ENCODE data around the gene ITFG2. TPM values are rescaled to one million over a fixed set of nuclear protein-coding genes. Genes with fewer than 3 reads are reported as not detected.
"Not testable (repeated sequence)": the region's sequence is repeated elsewhere in the genome, so short reads cannot be mapped to it uniquely, and the experiment has no call there.

Gene ITFG2
- total RNA-seq (2014; rRNA removed; shearing (Covaris generic)): 6.8 and 9.5 TPM in 2 replicates

DNA sequence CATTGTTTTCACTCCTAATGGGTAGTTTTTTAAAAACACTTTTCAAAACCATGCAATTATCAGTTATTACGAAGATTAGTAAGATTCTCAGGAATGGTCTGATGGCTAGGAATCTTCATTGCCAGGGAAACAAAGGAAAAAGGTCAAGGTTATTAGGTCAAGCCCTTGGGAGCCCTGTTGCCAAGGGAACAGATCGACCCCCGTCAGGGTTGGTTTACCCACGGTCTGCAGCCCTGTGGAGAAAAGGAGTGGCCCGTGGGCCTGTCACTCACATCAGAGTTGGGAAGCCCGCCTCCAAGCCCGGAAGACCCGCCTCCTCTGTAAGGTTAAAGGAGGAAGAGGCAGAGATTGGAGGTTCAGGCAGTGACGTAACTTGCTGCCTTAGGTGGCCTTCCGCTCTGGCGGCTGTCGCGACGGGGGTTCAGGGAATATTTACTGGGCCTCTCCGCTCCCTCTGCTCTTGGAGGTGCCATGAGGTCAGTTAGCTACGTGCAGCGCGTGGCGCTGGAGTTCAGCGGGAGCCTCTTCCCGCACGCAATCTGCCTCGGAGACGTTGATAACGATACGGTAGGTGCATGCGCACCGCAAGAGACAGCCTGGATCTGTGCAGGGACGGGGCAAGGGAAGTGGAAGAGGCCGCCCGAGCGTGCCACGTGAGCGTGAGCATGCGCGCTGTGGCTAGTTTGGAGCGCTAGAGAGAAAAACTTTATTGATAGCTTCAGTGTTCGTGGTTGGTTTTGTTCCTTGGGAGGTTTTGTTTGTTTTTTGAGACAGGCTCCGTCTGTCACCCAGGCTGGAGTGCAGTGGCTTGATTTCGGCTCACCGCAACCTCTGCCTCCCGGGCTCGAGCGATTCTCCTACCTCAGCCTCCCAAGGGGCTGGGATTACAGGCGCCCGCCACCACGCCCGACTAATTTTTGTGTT lies at the start of gene ITFG2:
Gene ITFG2, plus strand, starts transcription at position 379 of the 924 bp plus-strand sequence. Its CDS starts 93 bp downstream, at position 472.
- peak; percentile 99 for DNase-seq (ENCODE audit: low spot score)

DNA sequence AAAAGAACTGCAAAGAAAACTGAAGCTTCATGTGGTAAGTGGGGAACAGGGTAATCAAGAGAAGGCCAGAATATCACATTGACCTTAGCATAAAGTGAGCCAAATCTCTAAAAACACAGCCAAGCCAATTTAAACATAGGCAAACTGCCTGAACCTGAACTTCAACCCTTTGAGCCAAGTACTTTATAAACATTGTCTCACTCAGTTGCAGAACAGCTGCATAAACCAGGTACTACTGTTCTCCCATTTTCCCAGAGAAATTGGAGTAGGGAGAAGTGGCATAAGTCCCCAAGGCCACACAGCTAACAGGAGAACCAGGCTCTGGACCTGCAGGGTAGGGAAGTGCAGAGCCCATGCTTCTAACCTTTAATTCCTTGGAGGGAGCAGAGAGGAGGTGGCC lies 48.1 kb upstream of the ITFG2 start:
- no peak for DNase-seq (ENCODE audit: low spot score)

- DNase-seq (ENCODE audit: low spot score): no peak
Measured at GRCh38 chr12:2765052-2765451, 47.4 kb upstream of the ITFG2 start.

DNA sequence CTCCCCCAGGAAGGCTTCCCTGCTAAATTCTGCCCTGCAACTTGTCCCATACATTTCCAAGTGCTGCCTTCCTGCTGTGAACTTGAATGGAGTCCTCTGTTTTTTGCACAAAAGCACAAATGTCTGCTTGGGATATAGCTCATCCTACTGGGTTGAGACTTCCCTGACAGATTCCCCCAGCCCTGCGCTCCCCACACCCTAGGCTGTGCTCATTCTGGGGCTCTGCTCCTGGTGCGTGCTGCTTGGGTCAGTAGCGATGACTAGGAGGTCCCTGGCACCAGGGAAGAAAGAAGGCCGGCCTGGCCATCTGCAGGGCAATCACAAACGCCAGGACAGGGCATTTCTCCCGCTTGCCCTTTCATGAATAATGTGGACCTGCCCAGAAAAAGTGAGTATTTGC lies 46.9 kb upstream of the ITFG2 start:
- no peak for DNase-seq (ENCODE audit: low spot score)

DNA sequence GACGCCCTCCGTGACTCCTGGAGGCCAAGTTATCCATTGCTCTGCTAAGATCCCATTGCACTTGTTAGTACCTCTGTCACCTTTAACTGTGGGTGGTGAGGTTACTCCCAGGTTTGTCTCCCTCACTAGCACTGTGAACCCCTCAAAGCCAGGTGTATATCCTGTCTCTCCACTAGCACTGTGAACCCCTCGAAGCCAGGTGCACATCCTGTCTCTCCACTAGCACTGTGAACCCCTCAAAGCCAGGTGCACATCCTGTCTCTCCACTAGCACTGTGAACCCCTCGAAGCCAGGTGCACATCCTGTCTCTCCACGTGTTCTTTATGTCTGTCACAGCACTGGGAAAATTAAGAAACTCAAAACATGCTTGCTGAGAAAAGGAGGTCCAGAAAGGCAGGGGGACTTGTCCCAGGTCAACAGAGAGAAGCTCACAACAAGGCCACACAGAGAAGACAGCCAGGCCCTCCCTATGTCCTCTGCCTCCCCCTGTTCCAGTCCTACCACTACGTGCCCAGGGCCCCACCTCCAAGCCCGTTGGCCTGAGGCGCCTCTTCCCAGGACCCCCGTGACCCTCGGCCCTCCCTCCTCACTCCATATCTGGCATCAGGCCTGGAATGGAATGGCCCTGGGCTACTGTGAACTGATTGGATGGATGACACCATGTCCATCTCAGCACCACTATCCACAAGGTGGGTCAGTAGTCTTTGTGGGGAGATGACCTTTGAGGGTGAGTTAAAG lies 44.1 kb upstream of the ITFG2 start:
- no peak for DNase-seq (ENCODE audit: low spot score)

DNA sequence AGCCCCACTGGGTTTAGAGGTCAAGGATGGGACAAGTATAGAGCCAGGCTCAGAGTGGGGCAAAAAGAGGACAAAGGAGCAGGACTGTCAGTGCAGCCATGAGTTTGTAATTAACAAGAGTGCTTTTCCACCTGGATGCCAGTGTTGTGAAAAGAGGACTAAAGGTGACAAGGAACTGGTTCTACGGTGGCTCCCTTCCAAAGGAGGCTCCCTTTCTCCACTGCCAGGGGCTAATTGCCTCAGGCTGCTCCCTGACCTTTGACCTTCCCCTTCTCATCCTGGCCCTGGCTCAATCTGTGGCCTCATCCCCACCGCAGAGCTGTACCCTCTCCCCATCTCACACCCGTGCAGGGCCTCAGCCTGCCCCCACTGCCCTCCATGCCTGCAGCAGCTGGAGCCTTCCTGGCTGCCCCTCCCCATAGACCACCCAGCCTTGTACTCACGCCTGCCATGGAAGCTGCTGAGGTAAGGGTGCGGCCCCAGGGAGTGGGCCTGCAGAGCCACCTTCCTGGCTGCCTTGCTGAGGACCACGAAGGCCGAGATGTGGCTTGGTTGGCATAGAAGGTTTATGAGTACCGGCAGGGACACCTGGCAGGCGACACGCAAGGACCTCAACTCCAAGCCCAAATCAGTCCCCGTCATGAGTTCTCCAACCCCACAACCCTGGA lies 42.5 kb upstream of the ITFG2 start:
- no peak for DNase-seq (ENCODE audit: low spot score)

GRCh38 chr12:2770544-2770943 lies 41.9 kb upstream of the ITFG2 start:
- not testable (repeated sequence) for DNase-seq (ENCODE audit: low spot score)

DNA sequence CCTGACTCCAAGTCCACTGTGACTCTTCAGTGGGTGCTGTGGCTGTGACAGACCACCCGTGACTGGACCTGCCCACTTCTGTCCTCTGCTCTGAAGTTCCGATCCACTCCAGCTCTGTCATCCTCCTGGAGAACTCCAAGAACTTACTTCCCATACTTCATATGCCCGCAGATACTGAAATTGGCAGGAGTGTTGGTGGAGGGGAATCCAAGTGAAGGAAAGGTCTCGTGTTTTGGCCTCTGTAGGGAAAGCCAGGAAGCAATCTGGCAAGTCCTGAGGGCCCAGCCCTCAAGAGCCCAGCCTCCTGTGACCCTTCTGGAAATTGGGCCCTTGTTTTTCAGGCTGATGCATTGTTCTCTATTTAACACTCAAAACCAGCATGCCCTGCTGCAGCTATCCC lies 40.1 kb upstream of the ITFG2 start:
- DNase-seq (ENCODE audit: low spot score): no peak

- DNase-seq (ENCODE audit: low spot score): no peak
Measured at GRCh38 chr12:2773199-2773875, 39.1 kb upstream of the ITFG2 start.

GRCh38 chr12:2775431-2775830 lies 37.0 kb upstream of the ITFG2 start:
- DNase-seq (ENCODE audit: low spot score): no peak

GRCh38 chr12:2776129-2776806 lies 36.2 kb upstream of the ITFG2 start:
- DNase-seq (ENCODE audit: low spot score): no peak

GRCh38 chr12:2779281-2779680 lies 33.2 kb upstream of the ITFG2 start:
- DNase-seq (ENCODE audit: low spot score): no peak

GRCh38 chr12:2783936-2784600 lies 28.4 kb upstream of the ITFG2 start:
- peak; percentile 58 for DNase-seq (ENCODE audit: low spot score)

GRCh38 chr12:2785017-2785416 lies 27.5 kb upstream of the ITFG2 start:
- no peak for DNase-seq (ENCODE audit: low spot score)

- no peak for DNase-seq (ENCODE audit: low spot score)
Measured at GRCh38 chr12:2791089-2791488, 21.4 kb upstream of the ITFG2 start.

DNA sequence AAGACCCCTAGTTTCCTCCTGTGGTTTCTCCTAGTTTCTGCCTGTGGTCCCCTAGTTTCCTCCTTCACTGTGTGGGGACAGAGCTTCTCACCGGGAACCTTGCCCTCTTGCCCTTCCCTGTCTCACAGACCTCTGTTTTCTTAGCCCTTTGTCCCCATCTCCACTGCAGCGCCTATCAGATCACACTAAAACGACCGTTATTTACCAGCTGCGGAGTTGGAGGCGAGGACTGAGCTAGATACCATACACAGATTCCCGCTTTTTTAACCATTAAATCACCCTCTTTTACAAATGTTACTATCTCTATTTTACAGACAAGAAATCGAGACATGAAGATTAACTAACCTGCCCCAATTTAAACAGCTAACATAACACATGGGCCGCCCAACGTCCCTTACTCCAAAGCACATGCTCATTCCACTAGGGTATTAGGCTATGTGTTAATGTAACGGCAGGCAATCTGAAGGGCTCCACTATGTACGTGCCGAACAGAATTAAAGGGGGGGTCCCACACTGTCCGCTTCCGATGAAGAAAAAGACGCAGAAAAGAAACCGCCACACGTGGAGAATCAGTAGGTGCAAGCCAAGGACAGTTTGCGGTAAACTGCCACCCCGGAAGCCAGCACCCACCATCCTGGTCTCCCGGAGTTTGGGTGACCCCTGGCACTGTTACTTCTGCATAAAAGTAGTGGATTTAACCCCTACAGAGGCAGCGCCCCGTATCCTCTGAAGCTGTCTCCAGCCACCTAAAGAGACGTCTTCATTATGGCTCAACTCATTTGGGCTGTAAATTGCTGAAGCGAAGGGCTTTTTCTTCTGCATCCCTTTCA lies 19.6 kb upstream of the ITFG2 start:
- no peak for DNase-seq (ENCODE audit: low spot score)

DNA sequence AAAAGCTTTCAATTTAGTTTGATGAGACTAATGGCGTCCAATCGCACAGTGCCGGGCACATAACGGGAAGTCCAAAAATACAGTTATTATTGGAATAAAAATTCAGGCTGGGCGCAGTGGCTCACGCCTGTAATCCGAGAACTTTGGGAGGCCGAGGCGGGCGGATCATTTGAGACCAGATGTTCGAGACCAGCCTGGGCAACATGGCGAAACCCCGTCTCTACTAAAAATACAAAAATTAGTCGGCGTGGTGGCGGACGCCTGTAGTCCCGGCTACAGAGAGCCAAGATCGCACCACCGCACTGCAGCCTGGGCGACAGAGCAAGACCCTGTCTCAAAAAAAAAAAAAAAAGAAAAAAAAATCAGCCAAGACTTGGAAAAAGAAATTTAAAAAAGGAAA lies 18.9 kb upstream of the ITFG2 start:
- DNase-seq (ENCODE audit: low spot score): no peak

DNA sequence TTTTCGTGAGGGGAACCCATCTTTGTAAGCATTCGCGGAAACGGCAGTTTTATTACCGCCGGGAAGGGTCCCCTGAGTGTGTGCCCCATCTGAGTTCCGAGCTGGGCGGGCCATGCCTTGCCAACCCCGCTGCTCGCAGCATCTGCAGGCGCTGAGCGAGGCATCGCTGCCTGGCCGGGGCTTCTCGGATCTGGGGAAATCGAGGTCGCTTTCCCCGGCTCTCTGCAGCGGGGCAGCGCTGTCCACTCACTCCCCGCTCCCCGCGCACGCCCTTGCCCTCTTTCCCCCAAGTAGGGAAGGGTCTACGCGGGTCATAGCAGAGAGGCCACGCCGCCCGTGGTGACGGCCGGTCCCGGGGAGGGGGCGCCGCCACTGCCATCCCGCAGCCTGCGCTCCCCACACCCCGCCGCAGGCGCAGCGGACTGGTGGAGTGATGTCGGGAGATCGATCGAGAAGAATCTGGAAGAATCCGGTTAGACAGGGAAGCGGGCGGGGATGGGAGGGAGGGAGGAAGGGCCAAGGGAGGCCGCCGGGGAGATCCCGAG lies 18.2 kb upstream of the ITFG2 start:
- no peak for DNase-seq (ENCODE audit: low spot score)

GRCh38 chr12:2794736-2795289 lies 17.7 kb upstream of the ITFG2 start, which contains the start of gene FKBP4:
FKBP4 (plus strand) TSS chr12:2794970; CDS start chr12:2795140, 170 bp downstream.
- peak; percentile 84 for DNase-seq (ENCODE audit: low spot score)

Data from H4 (cell line).